ENCODE measurements around the gene TMTC2.

DNA sequence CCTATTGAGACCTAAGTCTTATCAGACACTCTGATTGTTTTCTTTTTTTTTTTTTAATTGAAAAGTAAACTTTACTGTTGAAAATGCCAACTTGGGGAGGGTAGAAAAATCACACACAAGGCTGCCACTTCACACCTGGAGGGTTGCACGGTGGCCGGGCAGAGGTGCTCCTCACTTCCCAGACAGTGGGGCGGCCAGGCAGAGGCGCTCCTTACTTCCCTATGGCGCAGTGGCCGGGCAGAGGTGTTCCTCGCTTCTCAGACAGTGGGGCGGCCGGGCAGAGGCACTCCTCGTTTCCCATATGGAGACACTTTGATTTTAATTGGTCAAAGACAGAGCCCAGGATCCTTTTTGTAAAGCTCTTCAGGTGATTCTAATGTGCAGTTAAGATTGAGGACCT is 399.3 kb downstream of the TMTC2 start:
- TF ChIP-seq, protein P1, sequence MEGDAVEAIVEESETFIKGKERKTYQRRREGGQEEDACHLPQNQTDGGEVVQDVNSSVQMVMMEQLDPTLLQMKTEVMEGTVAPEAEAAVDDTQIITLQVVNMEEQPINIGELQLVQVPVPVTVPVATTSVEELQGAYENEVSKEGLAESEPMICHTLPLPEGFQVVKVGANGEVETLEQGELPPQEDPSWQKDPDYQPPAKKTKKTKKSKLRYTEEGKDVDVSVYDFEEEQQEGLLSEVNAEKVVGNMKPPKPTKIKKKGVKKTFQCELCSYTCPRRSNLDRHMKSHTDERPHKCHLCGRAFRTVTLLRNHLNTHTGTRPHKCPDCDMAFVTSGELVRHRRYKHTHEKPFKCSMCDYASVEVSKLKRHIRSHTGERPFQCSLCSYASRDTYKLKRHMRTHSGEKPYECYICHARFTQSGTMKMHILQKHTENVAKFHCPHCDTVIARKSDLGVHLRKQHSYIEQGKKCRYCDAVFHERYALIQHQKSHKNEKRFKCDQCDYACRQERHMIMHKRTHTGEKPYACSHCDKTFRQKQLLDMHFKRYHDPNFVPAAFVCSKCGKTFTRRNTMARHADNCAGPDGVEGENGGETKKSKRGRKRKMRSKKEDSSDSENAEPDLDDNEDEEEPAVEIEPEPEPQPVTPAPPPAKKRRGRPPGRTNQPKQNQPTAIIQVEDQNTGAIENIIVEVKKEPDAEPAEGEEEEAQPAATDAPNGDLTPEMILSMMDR (IDR thresholded peaks at IDR 0.05): no peak
- TF ChIP-seq POLR2A (IDR thresholded peaks at IDR 0.05): no peak
